Right lobe of liver (tissue), 4 donors: ENCODE results near the gene SF3A1.
A peak's percentile ranks its signal among the peaks of the same experiment; 100 is the strongest.

Experiments
- POLR2A ChIP-seq: fragments of 450-650 bp; IDR thresholded peaks from one replicate; pipeline ENCODE4 v1.6.1; 2017; ENCODE audit warnings: antibody characterized with exemption, mild to moderate bottlenecking
- TF ChIP-seq, protein P1 (sequence below), 4 donors: fragments of 200-600 bp in 3 of 4; fragments of 450-650 bp in 1 of 4; IDR thresholded peaks; one replicate each; pipeline versions ENCODE4 v1.5.1 to v1.8.0; 2016 to 2022; ENCODE audit warnings: antibody characterized with exemption in 4 of 4, mild to moderate bottlenecking in 2 of 4
- donor health status: DM: no; HTN: no; CAD: no.
- donor health status: DM: no; HTN: no; CAD: no.
- donor health status: DM: no; HTN: yes; CAD: no.

DNA sequence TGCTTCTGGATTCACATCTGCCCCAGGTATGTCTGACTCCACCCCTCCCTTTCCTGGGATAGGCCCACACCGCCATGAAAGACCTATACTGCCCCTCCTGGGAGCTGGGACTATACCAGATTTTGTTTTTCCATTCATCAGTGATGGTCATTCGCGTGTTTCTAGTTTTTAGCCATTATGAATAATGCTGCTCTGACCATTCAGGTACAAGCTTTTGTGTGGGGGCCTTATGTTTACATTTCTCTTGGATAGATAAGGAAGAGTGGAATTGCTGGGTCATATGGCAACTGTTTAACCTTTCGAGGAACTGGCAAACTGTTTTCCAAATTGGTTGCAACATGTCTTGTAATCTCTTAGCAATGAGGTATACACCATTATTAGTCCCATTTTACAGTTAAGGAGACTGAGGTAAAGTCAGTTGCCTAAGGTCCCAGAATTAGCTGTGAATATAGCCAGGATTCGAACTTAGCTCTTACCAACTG, 28.8 kb downstream of the SF3A1 start:
- no peak for TF ChIP-seq POLR2A
- TF ChIP-seq, protein P1, sequence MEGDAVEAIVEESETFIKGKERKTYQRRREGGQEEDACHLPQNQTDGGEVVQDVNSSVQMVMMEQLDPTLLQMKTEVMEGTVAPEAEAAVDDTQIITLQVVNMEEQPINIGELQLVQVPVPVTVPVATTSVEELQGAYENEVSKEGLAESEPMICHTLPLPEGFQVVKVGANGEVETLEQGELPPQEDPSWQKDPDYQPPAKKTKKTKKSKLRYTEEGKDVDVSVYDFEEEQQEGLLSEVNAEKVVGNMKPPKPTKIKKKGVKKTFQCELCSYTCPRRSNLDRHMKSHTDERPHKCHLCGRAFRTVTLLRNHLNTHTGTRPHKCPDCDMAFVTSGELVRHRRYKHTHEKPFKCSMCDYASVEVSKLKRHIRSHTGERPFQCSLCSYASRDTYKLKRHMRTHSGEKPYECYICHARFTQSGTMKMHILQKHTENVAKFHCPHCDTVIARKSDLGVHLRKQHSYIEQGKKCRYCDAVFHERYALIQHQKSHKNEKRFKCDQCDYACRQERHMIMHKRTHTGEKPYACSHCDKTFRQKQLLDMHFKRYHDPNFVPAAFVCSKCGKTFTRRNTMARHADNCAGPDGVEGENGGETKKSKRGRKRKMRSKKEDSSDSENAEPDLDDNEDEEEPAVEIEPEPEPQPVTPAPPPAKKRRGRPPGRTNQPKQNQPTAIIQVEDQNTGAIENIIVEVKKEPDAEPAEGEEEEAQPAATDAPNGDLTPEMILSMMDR (IDR thresholded peaks at IDR 0.05), result peak in 3 of 4 donors; percentile 21 to 30 (median 29)
